Measurements from ENCODE around the gene NPHP4.

NPHP4 gene

GRCh38 chr1:6040444-6040843, 48.2 kb upstream of the NPHP4 start:
- Histone ChIP-seq H3K4me1 (ENCODE audit: low read length) (no peaks in the 10 kb centered on the region), H3K36me3 (replicated peaks; ENCODE audit: insufficient read depth, low read length) (no peaks in the 10 kb centered on the region), H2AFZ (ENCODE audit: low read length) (no peak overlapping the region), H3K79me2 (ENCODE audit: low read length) (peaks cover 39% of the 10 kb centered on the region), H3F3A (ENCODE audit: insufficient read depth, low read length) (no peaks in the 10 kb centered on the region), H3K9me2 (replicated peaks; ENCODE audit: insufficient read depth, low read length) (no peaks in the 10 kb centered on the region), H3K9me3 (replicated peaks; ENCODE audit: insufficient read depth, low read length) (no peaks in the 10 kb centered on the region), H3K27me3 (replicated peaks; ENCODE audit: insufficient read depth, low read length) (no peaks in the 10 kb centered on the region), H3K4me3 (ENCODE audit: low read length) (no peak overlapping the region), H3K4me2 (ENCODE audit: low read depth, low read length) (no peak overlapping the region), H3K27ac (ENCODE audit: low read length) (no peak overlapping the region), H3K9ac (ENCODE audit: low read length) (no peak overlapping the region), H4K20me1 (ENCODE audit: insufficient read depth, low read length) (no peaks in the 10 kb centered on the region; the same call in 1 of the 2 replicates)
- DNase-seq: no peak
- TF ChIP-seq EZH2phosphoT487 (IDR thresholded peaks at IDR 0.05; ENCODE audit: low read length) (no peak), CTCF (IDR thresholded peaks at IDR 0.05; ENCODE audit: low read length) (no peak), EZH2 (optimal IDR thresholded peaks at IDR 0.05; ENCODE audit: low read depth, low read length) (no peak)

- H3K27ac ChIP-seq (ENCODE audit: low read length): no peak overlapping the region
- DNase-seq: no peak
- H3K27me3 ChIP-seq (replicated peaks; ENCODE audit: insufficient read depth, low read length): no peaks in the 10 kb centered on the region
- H3F3A ChIP-seq (ENCODE audit: insufficient read depth, low read length): no peaks in the 10 kb centered on the region
- H3K79me2 ChIP-seq (ENCODE audit: low read length): peaks cover 53% of the 10 kb centered on the region
- no peak overlapping the region for H3K9ac ChIP-seq (ENCODE audit: low read length)
- no peak for TF ChIP-seq EZH2phosphoT487 (IDR thresholded peaks at IDR 0.05; ENCODE audit: low read length)
- no peak for TF ChIP-seq CTCF (IDR thresholded peaks at IDR 0.05; ENCODE audit: low read length)
- no peak for TF ChIP-seq EZH2 (optimal IDR thresholded peaks at IDR 0.05; ENCODE audit: low read depth, low read length)
- no peak overlapping the region for H3K4me3 ChIP-seq (ENCODE audit: low read length)
- no peaks in the 10 kb centered on the region for H3K9me2 ChIP-seq (replicated peaks; ENCODE audit: insufficient read depth, low read length)
- no peaks in the 10 kb centered on the region for H3K9me3 ChIP-seq (replicated peaks; ENCODE audit: insufficient read depth, low read length)
- H3K4me2 ChIP-seq (ENCODE audit: low read depth, low read length): no peak overlapping the region
- no peaks in the 10 kb centered on the region for H3K4me1 ChIP-seq (ENCODE audit: low read length)
- H2AFZ ChIP-seq (ENCODE audit: low read length): no peak overlapping the region
- H4K20me1 ChIP-seq (ENCODE audit: insufficient read depth, low read length): peaks cover 3% of the 10 kb centered on the region; the same call in 1 of the 2 replicates
- H3K36me3 ChIP-seq (replicated peaks; ENCODE audit: insufficient read depth, low read length): no peaks in the 10 kb centered on the region
Observed at GRCh38 chr1:6039031-6039430, 46.8 kb upstream of the NPHP4 start.

GRCh38 chr1:6038603-6039002, 46.4 kb upstream of the NPHP4 start:
- Histone ChIP-seq H3K27ac (ENCODE audit: low read length) (no peak overlapping the region), H3K9me3 (replicated peaks; ENCODE audit: insufficient read depth, low read length) (no peaks in the 10 kb centered on the region), H4K20me1 (ENCODE audit: insufficient read depth, low read length) (peaks cover 5% of the 10 kb centered on the region), H3K79me2 (ENCODE audit: low read length) (peaks cover 58% of the 10 kb centered on the region), H3K9me2 (replicated peaks; ENCODE audit: insufficient read depth, low read length) (no peaks in the 10 kb centered on the region), H3K4me3 (ENCODE audit: low read length) (no peak overlapping the region), H3K36me3 (replicated peaks; ENCODE audit: insufficient read depth, low read length) (no peaks in the 10 kb centered on the region), H3F3A (ENCODE audit: insufficient read depth, low read length) (no peaks in the 10 kb centered on the region), H3K9ac (ENCODE audit: low read length) (no peak overlapping the region), H2AFZ (ENCODE audit: low read length) (no peak overlapping the region), H3K27me3 (replicated peaks; ENCODE audit: insufficient read depth, low read length) (no peaks in the 10 kb centered on the region), H3K4me2 (ENCODE audit: low read depth, low read length) (no peak overlapping the region), H3K4me1 (ENCODE audit: low read length) (no peaks in the 10 kb centered on the region)
- no peak for TF ChIP-seq EZH2 (optimal IDR thresholded peaks at IDR 0.05; ENCODE audit: low read depth, low read length)
- DNase-seq: no peak

GRCh38 chr1:6037338-6037762, 45.1 kb upstream of the NPHP4 start:
- DNase-seq: no peak
- H3K4me3 ChIP-seq (ENCODE audit: low read length): no peak overlapping the region
- no peak overlapping the region for H3K27ac ChIP-seq (ENCODE audit: low read length)
- no peak overlapping the region for H3K9ac ChIP-seq (ENCODE audit: low read length)
- H4K20me1 ChIP-seq (ENCODE audit: insufficient read depth, low read length): peaks cover 5% of the 10 kb centered on the region; the same call in 1 of the 2 replicates
- no peak overlapping the region for H2AFZ ChIP-seq (ENCODE audit: low read length)
- no peaks in the 10 kb centered on the region for H3K36me3 ChIP-seq (replicated peaks; ENCODE audit: insufficient read depth, low read length)
- peaks cover 70% of the 10 kb centered on the region for H3K79me2 ChIP-seq (ENCODE audit: low read length)
- no peaks in the 10 kb centered on the region for H3K4me1 ChIP-seq (ENCODE audit: low read length)
- H3K9me2 ChIP-seq (replicated peaks; ENCODE audit: insufficient read depth, low read length): no peaks in the 10 kb centered on the region
- H3K9me3 ChIP-seq (replicated peaks; ENCODE audit: insufficient read depth, low read length): no peaks in the 10 kb centered on the region
- no peaks in the 10 kb centered on the region for H3K27me3 ChIP-seq (replicated peaks; ENCODE audit: insufficient read depth, low read length)
- H3F3A ChIP-seq (ENCODE audit: insufficient read depth, low read length): no peaks in the 10 kb centered on the region
- no peak overlapping the region for H3K4me2 ChIP-seq (ENCODE audit: low read depth, low read length)
- no peak for TF ChIP-seq EZH2 (optimal IDR thresholded peaks at IDR 0.05; ENCODE audit: low read depth, low read length)
- no peak for TF ChIP-seq EZH2phosphoT487 (IDR thresholded peaks at IDR 0.05; ENCODE audit: low read length)
- no peak for TF ChIP-seq CTCF (IDR thresholded peaks at IDR 0.05; ENCODE audit: low read length)

Measured in MM.1S (cell line).